ENCODE results near the gene CACNA1C.

GRCh38 chr12:2462087-2462486 is 409.3 kb downstream of the CACNA1C start:
- TF ChIP-seq FOXK2 (IDR thresholded peaks at IDR 0.05) (no peak), CHD2 (IDR thresholded peaks at IDR 0.05; ENCODE audit: borderline replicate concordance, low read depth, low read length) (no peak)

Data from GM12878 (cell line).